Erythroblast (primary cell): ENCODE measurements around the gene ATP5PD.

Source experiments
- GATA1 ChIP-seq: IDR thresholded peaks from 2 replicates; pipeline ENCODE4 v1.6.1; 2011; ENCODE audit warnings: low read depth, mild to moderate bottlenecking, control low read depth, low read length, moderate library complexity
- POLR2A ChIP-seq: IDR thresholded peaks from 2 replicates; pipeline ENCODE4 v1.6.1; 2011; ENCODE audit warnings: mild to moderate bottlenecking, low read length

GRCh38 chr17:75059369-75060345 is 12.9 kb upstream of the ATP5PD start:
- no peak for TF ChIP-seq POLR2A
- no peak for TF ChIP-seq GATA1
